ENCODE results near the gene RBFOX1.

GRCh38 chr16:7555459-7555858 lies 222.8 kb downstream of the RBFOX1 start:
- no peak for TF ChIP-seq CTCF (IDR thresholded peaks at IDR 0.05)
- no peak for TF ChIP-seq EP300 (IDR thresholded peaks at IDR 0.05)

Measured in ovary (tissue), 3 donors.